SU-DHL-6 (cell line): ENCODE data around the gene MED20.

ENCODE experiments used
- CTCF ChIP-seq: fragments of 200-600 bp; sonication (generic); IDR thresholded peaks from one replicate; pipeline ENCODE4 v1.5.1; 2017; ENCODE audit warnings: antibody characterized with exemption, mild to moderate bottlenecking, low read length, moderate library complexity; ENCODE audit not compliant: insufficient read depth, poor library complexity, severe bottlenecking
- EZH2phosphoT487 ChIP-seq: fragments of 200-600 bp; sonication (generic), shearing (Covaris generic); conservative IDR thresholded peaks from 2 replicates; pipeline ENCODE4 v1.6.1; 2018; ENCODE audit warnings: mild to moderate bottlenecking, antibody characterized with exemption, low read length, moderate library complexity, mixed read lengths

GRCh38 chr6:41920921-41921711, at the start of gene MED20, which contains the start of gene BYSL:
- TF ChIP-seq CTCF, result peak; percentile 98
- no peak for TF ChIP-seq EZH2phosphoT487
